GM21529 (cell line): ENCODE data around the gene SFXN3.
"Not testable (repeated sequence)": the region's sequence is repeated elsewhere in the genome, so short reads cannot be mapped to it uniquely, and the experiment has no call there.

Experiments used
- ATAC-seq: cut with Tn5 transposase; IDR thresholded peaks from one replicate; pipeline ENCODE4 v1.9.1; 2021; ENCODE audit not compliant: unreplicated experiment

SFXN3 gene

DNA sequence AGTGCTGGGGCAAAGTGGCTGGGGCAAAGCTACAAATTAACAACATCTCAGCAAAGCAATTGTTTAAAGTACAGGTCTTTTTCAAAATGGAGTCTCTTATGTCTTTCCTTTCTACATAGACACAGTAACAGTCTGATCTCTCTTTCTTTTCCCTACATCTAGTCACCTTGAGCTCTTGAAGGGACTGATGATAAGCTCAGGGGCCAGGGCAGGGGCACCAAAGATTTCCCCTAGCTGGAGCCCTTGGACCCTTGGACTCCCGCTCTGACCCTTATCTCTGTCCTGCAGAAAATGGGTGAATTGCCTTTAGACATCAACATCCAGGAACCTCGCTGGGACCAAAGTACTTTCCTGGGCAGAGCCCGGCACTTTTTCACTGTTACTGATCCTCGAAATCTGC is 3.4 kb downstream of the SFXN3 start:
- ATAC-seq = not testable (repeated sequence)

GRCh38 chr10:101035314-101035713 is 4.3 kb downstream of the SFXN3 start:
- no peak for ATAC-seq

GRCh38 chr10:101035916-101036702 is 5.1 kb downstream of the SFXN3 start:
- ATAC-seq = no peak

- no peak for ATAC-seq
Measured at GRCh38 chr10:101036726-101037125, 5.7 kb downstream of the SFXN3 start.

DNA sequence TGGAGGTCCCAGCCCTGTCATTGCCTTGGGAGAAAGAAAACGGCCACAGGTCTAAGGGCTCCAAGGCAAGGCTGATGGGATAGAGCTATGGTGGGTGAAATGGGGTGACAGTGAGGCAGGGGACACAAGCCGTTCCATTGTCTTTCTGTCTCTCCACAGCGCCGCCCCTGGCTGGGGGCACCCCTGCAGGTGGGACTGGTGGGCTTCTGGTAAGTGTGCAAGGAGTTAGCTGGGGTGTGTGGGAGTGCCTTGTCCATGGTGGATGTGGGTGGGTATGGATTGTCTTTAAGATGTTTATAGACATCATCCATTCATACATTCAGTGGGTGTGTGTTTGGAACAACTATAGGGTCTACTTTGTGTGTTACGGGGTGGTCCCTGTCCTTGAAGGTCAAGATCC is 7.5 kb downstream of the SFXN3 start:
- no peak for ATAC-seq

DNA sequence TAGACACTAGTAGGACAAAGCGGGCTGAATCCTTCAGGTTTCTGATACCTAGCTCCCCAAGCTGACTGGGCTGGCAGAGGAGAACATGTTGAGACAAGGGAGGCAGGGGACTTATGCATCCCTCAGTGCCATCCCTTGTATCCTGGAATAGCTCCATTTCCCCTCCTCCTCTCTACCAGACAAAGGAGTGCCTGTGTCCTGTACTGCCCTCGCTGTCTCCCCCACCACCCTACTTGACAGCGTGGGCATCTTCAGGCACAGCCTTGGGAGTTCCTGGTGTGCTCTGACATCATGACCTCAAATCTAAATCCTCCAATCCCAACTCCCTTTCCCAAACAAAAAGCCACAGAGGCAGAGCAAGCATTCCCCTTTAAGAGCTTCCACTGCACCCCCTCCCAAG is 9.0 kb downstream of the SFXN3 start:
- no peak for ATAC-seq

- ATAC-seq = no peak
Measured at GRCh38 chr10:101040851-101041250, 9.8 kb downstream of the SFXN3 start.

DNA sequence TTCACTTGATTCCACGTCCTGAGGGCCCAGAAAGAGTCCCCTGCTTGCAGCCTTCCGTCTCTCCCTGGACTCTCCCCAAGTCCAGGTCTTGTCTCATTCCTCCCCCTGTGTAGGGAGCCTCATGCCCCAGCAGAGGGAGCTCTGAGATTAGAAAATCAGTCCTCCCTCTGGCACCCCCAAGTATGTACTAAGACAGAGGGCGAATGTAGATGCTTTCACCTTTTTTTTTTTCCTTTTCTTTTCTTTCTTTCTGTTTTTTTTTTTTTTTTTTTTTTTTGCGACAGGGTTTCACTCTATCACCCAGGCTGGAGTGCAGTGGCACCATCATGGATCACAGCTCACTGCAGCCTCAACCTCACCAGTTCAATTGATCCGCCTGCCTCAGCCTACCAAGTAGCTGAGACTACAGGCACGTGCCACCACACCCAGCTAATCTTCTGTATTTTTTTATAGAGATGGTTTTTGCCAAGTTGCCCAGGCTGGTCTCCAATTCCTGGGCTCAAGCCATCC is 10.3 kb downstream of the SFXN3 start:
- ATAC-seq = peak; percentile 60

- no peak for ATAC-seq
Measured at GRCh38 chr10:101042118-101042517, 11.1 kb downstream of the SFXN3 start.

GRCh38 chr10:101042667-101043362 is 11.8 kb downstream of the SFXN3 start:
- ATAC-seq = peak; percentile 96

- no peak for ATAC-seq
Measured at GRCh38 chr10:101043363-101043707, 12.3 kb downstream of the SFXN3 start.

GRCh38 chr10:101044117-101044516 is 13.1 kb downstream of the SFXN3 start:
- no peak for ATAC-seq

GRCh38 chr10:101046332-101047238 is 15.6 kb downstream of the SFXN3 start:
- ATAC-seq = no peak

DNA sequence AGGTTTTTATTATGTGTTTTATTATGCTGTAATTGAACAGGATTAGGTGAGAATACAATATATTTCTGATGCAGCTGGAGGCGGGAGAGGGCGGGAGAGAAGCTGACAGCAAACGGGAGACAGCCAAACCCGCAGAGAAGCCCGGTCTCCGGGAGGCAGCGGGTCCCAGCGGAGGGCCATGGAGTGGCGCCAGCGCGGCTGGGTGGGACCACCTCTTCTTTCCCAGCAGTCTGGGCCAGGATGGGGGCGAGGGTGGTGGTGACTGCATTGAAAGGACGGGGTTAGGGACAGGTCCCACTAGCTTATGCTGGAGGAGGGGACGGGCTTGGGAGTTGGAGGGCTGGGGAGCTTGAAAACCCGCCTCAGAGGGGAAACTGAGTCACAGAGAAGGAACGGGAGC is 16.2 kb downstream of the SFXN3 start:
- no peak for ATAC-seq

- no peak for ATAC-seq
Measured at GRCh38 chr10:101047961-101048892, 17.2 kb downstream of the SFXN3 start.

DNA sequence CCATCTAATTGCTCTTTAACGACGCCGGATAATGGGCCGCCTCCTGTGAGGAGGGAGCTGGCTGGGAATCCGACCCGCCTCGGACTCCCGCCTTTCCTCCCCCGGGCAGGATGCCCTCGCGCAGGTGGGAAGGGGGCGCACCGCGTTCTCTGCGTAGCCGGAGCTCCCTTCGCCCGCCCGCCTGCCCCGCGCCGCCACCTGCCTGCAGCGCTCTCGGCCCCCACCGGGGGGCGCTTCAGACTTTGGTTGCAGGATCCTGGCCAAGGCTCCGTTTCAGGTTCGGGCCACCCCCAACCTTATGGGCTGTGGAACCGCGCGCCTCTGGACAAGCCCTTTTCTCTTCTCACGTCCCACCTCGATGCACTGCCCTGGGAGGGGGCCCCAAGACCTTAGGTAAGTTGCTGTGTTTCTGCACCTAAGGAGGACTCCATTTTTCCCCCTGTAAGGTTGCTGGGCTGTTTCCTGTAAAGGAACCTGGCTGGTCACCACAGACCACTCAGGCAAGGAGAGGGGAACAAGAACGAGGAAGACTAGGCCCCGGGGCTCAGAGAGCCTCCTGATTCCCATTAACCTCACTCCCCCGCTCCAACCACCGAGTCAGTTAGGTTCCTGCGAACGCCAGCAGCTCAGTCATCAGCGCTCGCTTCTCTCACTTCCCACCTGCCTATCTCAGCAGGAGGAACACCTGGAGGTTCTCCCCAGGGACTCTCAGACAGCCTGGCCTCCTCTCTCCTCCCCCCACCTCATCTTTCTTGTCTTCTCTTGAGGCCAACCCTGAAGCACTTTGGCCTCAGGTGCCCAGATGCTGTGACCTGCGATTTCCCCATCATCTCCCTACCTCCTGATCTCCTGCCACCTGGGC is 19.4 kb downstream of the SFXN3 start:
- peak; percentile 80 for ATAC-seq

DNA sequence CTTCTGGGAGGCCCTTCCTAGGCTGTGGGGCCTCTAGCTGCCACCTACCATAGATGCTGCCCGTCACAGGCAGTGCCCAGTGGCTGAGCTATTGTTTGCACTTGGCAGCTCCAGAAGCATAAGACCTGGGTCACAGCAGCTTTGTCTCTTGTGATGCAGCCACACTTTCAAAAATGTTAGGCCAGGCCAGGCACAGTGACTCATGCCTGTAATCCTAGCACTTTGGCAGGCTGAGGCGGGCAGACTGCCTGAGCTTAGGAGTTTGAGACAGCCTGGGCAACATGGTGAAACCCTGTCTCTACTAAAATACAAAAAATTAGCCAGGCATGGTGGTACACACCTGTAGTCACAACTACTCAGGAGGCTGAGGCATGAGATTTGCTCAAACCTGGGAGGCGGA is 21.3 kb downstream of the SFXN3 start:
- no peak for ATAC-seq

- ATAC-seq = no peak
Measured at GRCh38 chr10:101053516-101053915, 22.5 kb downstream of the SFXN3 start.

GRCh38 chr10:101054351-101054750 is 23.3 kb downstream of the SFXN3 start:
- no peak for ATAC-seq
